HG02763 (cell line): ENCODE results near the gene SDK1.

Source experiments
- ATAC-seq: cut with Tn5 transposase; IDR thresholded peaks from one replicate; pipeline ENCODE4 v1.9.1; 2021; ENCODE audit warnings: mild to moderate bottlenecking, moderate library complexity; ENCODE audit not compliant: unreplicated experiment

The SDK1 gene

GRCh38 chr7:3300651-3301448 is at the start of gene SDK1:
Gene SDK1, plus strand, starts transcription at chr7:3301252. Its CDS starts 335 bp downstream, at chr7:3301587.
- peak; percentile 94 for ATAC-seq

GRCh38 chr7:3254718-3255117 is 46.3 kb upstream of the SDK1 start:
- no peak for ATAC-seq

- no peak for ATAC-seq
These were observed 41.2 kb upstream of the SDK1 start for GRCh38 chr7:3259711-3260400.

GRCh38 chr7:3260401-3260715 is 40.7 kb upstream of the SDK1 start:
- ATAC-seq, result no peak

- ATAC-seq, result no peak
These were observed 36.2 kb upstream of the SDK1 start for GRCh38 chr7:3264693-3265339.

- ATAC-seq, result no peak
These were observed 35.7 kb upstream of the SDK1 start for GRCh38 chr7:3265388-3265787.

GRCh38 chr7:3266240-3266639 is 34.8 kb upstream of the SDK1 start:
- no peak for ATAC-seq

GRCh38 chr7:3267966-3268690 is 32.9 kb upstream of the SDK1 start:
- ATAC-seq, result no peak

- no peak for ATAC-seq
These were observed 30.7 kb upstream of the SDK1 start for GRCh38 chr7:3270362-3270761.

GRCh38 chr7:3271298-3271697 is 29.8 kb upstream of the SDK1 start:
- no peak for ATAC-seq

GRCh38 chr7:3272691-3273141 is 28.3 kb upstream of the SDK1 start:
- ATAC-seq, result no peak

- ATAC-seq, result no peak
These were observed 26.9 kb upstream of the SDK1 start for GRCh38 chr7:3274131-3274530.

GRCh38 chr7:3277604-3278572 is 23.2 kb upstream of the SDK1 start:
- ATAC-seq, result no peak

- no peak for ATAC-seq
These were observed 21.8 kb upstream of the SDK1 start for GRCh38 chr7:3279147-3279818.

GRCh38 chr7:3280445-3280844 is 20.6 kb upstream of the SDK1 start:
- no peak for ATAC-seq

- ATAC-seq, result no peak
These were observed 20.0 kb upstream of the SDK1 start for GRCh38 chr7:3280946-3281656.

GRCh38 chr7:3282457-3282856 is 18.6 kb upstream of the SDK1 start:
- no peak for ATAC-seq

GRCh38 chr7:3283130-3283704 is 17.8 kb upstream of the SDK1 start:
- no peak for ATAC-seq

GRCh38 chr7:3285652-3286051 is 15.4 kb upstream of the SDK1 start:
- no peak for ATAC-seq
